RWPE2 (cell line): ENCODE results near the gene RPS19BP1.

ENCODE experiments used
- ATAC-seq: fragments of 200-7000 bp; cut with Tn5 transposase; 3 replicates; pipeline ENCODE4 v1.9.1; 2021; ENCODE audit warnings: low read depth
- DNase-seq: peaks from one replicate; pipeline ENCODE4 v3.0.0-alpha.2; 2020; ENCODE audit warnings: low spot score
- H3K27ac ChIP-seq: fragments of 450-650 bp; 2 replicates; pipeline ENCODE4 v1.5.1; 2017; ENCODE audit warnings: mild to moderate bottlenecking; ENCODE audit not compliant: poor library complexity, severe bottlenecking
- H3K27me3 ChIP-seq: fragments of 250-450 bp; sonication (Bioruptor Pico); 2 replicates; pipeline ENCODE4 v1.5.1; 2021; ENCODE audit warnings: mild to moderate bottlenecking, moderate library complexity; ENCODE audit not compliant: insufficient read depth, poor library complexity, severe bottlenecking
- H3K36me3 ChIP-seq: fragments of 250-450 bp; sonication (Bioruptor Pico); 2 replicates; pipeline ENCODE4 v1.5.1; 2020; ENCODE audit warnings: low read depth, mild to moderate bottlenecking, moderate library complexity
- H3K4me1 ChIP-seq: fragments of 250-450 bp; sonication (Bioruptor Pico); 2 replicates; pipeline ENCODE4 v1.5.1; 2021; ENCODE audit warnings: mild to moderate bottlenecking, moderate library complexity; ENCODE audit not compliant: insufficient read depth, poor library complexity, severe bottlenecking
- H3K4me3 ChIP-seq: fragments of 250-450 bp; sonication (Bioruptor Pico); 2 replicates; pipeline ENCODE4 v1.5.1; 2021; ENCODE audit warnings: mild to moderate bottlenecking, moderate library complexity; ENCODE audit not compliant: severe bottlenecking
- H3K9me3 ChIP-seq: fragments of 250-450 bp; sonication (Bioruptor Pico); 2 replicates; pipeline ENCODE4 v1.5.1; 2021; ENCODE audit warnings: mild to moderate bottlenecking, moderate library complexity; ENCODE audit not compliant: severe bottlenecking
- TF ChIP-seq, protein P1 (sequence below): fragments of 450-650 bp; IDR thresholded peaks from one replicate; pipeline ENCODE4 v1.5.1; 2017; ENCODE audit warnings: mild to moderate bottlenecking, moderate library complexity; ENCODE audit not compliant: poor library complexity, severe bottlenecking

Gene RPS19BP1

GRCh38 chr22:39493759-39494158 is 38.8 kb downstream of the RPS19BP1 start:
- Histone ChIP-seq H3K36me3 (no peaks in the 10 kb centered on the region), H3K4me3 (no peak overlapping the region), H3K4me1 (no peaks in the 10 kb centered on the region), H3K9me3 (no peaks in the 10 kb centered on the region), H3K27ac (no peak overlapping the region), H3K27me3 (no peaks in the 10 kb centered on the region)
- DNase-seq, result no peak
- no peak for ATAC-seq
- TF ChIP-seq, protein P1, sequence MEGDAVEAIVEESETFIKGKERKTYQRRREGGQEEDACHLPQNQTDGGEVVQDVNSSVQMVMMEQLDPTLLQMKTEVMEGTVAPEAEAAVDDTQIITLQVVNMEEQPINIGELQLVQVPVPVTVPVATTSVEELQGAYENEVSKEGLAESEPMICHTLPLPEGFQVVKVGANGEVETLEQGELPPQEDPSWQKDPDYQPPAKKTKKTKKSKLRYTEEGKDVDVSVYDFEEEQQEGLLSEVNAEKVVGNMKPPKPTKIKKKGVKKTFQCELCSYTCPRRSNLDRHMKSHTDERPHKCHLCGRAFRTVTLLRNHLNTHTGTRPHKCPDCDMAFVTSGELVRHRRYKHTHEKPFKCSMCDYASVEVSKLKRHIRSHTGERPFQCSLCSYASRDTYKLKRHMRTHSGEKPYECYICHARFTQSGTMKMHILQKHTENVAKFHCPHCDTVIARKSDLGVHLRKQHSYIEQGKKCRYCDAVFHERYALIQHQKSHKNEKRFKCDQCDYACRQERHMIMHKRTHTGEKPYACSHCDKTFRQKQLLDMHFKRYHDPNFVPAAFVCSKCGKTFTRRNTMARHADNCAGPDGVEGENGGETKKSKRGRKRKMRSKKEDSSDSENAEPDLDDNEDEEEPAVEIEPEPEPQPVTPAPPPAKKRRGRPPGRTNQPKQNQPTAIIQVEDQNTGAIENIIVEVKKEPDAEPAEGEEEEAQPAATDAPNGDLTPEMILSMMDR, result peak; percentile 2

GRCh38 chr22:39492186-39492585 is 40.4 kb downstream of the RPS19BP1 start:
- DNase-seq (no peak), ATAC-seq (no peak)
- Histone ChIP-seq H3K27me3 (no peaks in the 10 kb centered on the region), H3K4me1 (no peaks in the 10 kb centered on the region), H3K36me3 (no peaks in the 10 kb centered on the region), H3K27ac (no peak overlapping the region), H3K9me3 (no peaks in the 10 kb centered on the region), H3K4me3 (no peak overlapping the region)
- TF ChIP-seq, protein P1, result no peak

DNA sequence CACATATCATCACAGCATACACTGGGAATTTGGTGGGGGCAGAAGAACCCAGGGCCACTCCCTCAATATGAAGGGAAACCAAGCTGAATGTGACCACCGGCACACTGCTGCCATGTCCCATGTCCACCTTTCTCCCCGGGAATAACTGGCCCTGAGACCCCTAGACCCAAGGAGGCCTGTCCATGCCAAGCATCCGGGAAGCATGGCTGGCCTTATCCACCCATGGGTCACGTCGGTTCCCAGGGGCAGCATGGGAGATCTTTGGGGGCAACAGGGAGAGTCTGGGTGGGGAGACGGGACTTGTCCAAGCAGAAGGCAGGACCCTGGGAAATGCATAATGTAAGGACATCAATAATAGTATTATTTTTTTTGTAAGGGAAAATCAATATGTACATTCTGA is 40.9 kb downstream of the RPS19BP1 start:
- Histone ChIP-seq H3K4me3 (no peak overlapping the region), H3K36me3 (no peaks in the 10 kb centered on the region), H3K27me3 (no peaks in the 10 kb centered on the region), H3K4me1 (no peaks in the 10 kb centered on the region), H3K9me3 (no peaks in the 10 kb centered on the region), H3K27ac (no peak overlapping the region)
- TF ChIP-seq, protein P1, result no peak
- ATAC-seq (no peak), DNase-seq (no peak)

- H3K4me3 ChIP-seq, result no peak overlapping the region
- no peaks in the 10 kb centered on the region for H3K27me3 ChIP-seq
- no peaks in the 10 kb centered on the region for H3K4me1 ChIP-seq
- DNase-seq (no peak), ATAC-seq (no peak)
- TF ChIP-seq, protein P1, result no peak
- H3K27ac ChIP-seq, result no peak overlapping the region
- H3K36me3 ChIP-seq, result no peaks in the 10 kb centered on the region
- no peaks in the 10 kb centered on the region for H3K9me3 ChIP-seq
Observed at GRCh38 chr22:39490966-39491680, 41.4 kb downstream of the RPS19BP1 start.

GRCh38 chr22:39490135-39490798 is 42.3 kb downstream of the RPS19BP1 start:
- ATAC-seq (peak; percentile 97), DNase-seq (peak; percentile 86)
- Histone ChIP-seq H3K4me1 (no peaks in the 10 kb centered on the region), H3K4me3 (no peak overlapping the region), H3K36me3 (no peaks in the 10 kb centered on the region), H3K27ac (no peak overlapping the region), H3K9me3 (no peaks in the 10 kb centered on the region), H3K27me3 (no peaks in the 10 kb centered on the region)
- TF ChIP-seq, protein P1, result no peak
